Head of caudate nucleus (tissue), 42 donors: ENCODE data around the gene SLC2A5.
A peak's percentile ranks its signal among the peaks of the same experiment; 100 is the strongest.
"Not testable (repeated sequence)": the region's sequence is repeated elsewhere in the genome, so short reads cannot be mapped to it uniquely, and the experiment has no call there.

Experiments used
- DNase-seq, 42 donors: peaks; one replicate each; pipeline versions ENCODE4 v3.0.0 to v3.0.0-alpha.2; 2020 to 2021; ENCODE audit warnings: mixed read lengths in 7 of 42
- intact Hi-C: fragments of 100-400 bp; cut with DNase I; formaldehyde crosslinking; loops from one replicate; pipeline ENCODE4 v1.15.0; 2022

The SLC2A5 gene

DNA sequence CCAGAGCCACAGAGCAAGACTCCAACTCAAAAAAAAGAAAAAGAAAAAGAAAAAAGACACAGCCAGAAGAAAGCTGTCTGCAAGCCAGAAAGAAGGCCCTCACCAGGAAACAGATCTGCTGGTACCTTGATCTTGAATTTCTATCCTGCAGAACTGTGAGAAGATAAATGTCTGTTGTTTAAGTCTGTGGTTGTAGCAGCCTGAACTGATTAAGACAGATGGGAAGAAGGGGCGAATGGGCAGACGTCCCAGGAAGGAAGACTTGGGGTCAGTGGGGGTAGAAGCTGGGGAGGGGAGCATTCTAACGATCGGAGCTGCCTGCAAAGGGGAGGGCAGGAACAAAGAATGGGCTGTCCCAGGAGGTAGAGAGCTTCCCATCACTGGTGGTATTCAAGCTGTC lies 49.5 kb downstream of the SLC2A5 start:
- intact Hi-C loops: no loop called here
- DNase-seq: no peak

- intact Hi-C loops: no loop called here
- DNase-seq: no peak
These were observed 51.1 kb downstream of the SLC2A5 start for GRCh38 chr1:9018333-9018732.

DNA sequence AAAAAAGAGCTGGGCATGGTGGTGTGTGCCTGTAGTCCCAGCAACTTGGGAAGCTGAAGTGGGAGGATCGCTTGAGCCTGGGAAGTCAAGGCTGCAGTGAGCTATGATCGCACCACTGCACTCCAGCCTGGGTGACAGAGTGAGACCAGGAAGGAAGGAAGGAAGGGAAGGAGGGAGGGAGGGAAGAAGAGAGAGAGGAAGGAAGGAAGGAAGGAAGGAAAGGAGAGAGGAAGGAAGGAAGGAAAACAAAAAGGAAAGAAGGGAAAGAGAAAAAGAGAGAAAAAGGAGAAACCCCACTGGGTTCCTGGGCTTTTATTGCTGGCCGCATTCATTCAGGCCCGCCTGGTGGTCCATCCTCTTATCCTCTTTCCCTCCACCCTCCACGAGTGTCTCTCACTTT lies 53.0 kb downstream of the SLC2A5 start:
- intact Hi-C loops: no loop called here
- no peak for DNase-seq

DNA sequence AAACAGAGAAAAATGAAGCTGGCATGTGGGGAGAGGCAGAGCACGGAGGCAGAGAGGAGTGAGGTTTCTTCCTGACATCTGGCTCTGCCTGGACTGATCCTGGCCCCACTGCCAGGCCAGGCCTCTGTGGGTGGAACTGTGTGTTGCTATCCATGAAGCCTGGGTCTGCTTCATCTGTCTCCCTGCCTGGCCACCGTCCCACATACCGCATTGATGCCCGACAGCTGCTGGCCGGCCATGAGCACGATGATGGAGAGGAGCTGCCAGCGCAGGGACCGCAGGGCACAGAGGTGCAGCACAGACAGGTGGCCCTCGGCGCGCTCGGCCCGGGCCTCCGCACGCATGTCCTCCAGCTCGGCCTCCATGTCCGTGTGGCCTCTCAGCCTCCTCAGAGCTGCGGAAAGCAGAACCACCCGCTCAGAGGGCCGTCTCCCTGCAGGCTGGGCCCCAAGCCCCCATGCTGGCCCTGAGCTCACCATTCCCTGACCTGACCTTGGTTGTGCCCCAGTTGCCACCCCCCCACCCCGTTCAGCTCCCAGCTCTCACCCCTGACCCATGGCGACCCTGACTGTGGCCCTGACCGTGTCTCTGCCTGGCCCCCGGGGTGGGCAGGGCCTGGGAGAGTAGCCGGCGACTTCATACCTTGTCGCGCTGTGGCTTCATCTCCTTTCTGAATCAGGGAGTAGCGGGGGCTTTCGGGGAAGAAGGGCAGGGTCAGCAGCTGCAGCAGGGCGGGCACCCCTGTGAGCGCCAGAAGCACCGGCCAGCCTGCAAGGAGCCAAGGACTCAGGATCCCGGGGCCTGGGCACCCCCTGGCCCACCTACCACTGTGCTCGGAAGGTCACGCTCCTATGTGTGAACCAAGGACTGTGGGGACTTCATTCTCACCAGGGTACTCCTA lies 54.7 kb downstream of the SLC2A5 start:
- intact Hi-C loops: no loop called here
- DNase-seq: no peak

GRCh38 chr1:9013819-9014218 lies 55.6 kb downstream of the SLC2A5 start:
- DNase-seq: no peak
- intact Hi-C loops: no loop called here

DNA sequence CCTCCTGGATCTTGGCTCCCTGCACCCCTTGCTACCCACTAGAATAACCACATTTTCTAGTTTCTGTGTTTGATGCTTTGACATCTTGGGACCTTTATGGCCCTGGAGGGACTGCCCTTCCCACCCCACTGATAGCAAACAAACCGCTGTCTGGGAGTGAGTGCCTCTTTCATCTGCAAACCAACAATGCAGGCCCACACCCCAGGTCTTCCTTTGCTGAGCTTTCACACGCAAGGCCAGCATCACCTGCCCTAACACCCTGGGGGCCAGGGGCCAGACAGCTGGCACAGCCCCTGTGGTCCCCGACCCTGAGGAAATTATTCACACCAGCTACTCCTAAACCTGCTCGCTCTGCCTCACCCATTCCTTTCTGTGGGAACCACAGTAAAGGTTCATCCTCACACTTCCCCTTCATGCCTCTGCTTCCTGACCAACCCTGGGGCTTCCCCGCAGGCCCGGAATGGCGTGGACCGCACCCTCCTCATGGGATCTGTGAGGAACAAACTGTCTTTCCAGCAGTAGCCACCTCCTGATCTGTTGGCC lies 58.6 kb downstream of the SLC2A5 start:
- DNase-seq: no peak
- intact Hi-C loops: no loop called here

DNA sequence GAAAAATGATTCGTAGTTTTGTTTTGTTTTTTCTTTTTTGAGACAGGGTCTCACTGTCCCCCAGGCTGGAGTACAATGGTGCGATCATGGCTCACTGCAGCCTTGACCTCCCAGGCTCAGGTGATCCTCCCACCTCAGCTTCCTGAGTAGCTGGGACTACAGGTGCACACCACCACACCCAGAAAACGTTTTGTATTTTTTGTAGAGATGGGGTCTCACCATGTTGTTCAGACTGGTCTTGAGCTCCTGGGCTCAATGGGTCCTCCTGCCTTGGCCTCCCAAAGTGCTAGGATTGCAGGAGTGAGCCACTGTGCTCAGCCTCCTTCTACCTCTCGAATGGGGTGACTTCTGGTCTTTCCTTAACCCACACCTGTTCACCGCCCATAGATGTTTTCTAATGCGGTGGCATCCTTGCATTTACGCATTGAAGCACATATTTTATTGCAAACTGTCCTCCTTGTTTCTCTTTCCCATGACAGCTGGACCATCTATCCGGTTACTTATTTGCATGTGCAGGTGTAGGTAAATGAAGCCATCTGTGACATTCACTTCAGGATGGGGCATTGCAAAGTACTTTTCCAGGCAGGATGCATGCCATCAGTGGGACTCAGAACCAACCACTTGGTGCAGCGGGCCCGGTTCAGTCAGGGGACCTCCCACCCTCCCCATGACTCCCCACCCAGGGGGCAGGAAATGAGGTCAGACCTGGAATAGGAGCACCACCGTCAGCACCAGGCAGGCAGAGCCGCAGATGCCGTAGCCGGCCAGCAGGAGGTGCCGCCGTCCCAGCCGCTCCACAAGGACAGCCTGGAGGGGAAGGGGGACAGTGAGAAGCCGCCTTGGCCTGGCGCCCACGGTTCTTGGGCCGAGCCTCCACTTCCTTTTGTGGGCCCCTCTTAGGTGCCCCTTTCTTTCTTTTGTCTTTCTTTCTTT lies 59.7 kb downstream of the SLC2A5 start:
- intact Hi-C loops: no loop called here
- peak in 3 of 42 donors; percentile 4 to 26 (median 22) for DNase-seq

DNA sequence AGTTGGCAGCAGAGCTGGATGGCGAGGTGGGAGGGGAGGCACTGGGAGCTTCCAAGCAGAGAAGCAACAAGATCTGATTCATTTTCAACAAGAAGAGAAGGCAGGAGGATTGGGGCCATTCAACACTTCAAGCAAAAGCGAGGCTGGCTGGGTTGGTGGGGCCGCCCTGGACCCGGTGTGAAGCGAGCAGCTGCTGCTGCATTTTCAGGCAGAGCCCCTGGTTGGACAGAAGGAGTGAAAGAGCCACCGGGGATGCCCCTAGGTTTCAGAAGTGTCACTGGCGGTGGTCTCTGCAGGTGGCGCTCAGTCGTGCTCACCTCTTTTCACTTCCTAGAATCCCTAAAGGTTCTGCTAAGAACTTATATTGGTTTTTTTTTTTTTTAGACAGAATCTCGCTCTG lies 61.2 kb downstream of the SLC2A5 start:
- DNase-seq: no peak
- intact Hi-C loops: no loop called here

- no peak for DNase-seq
- intact Hi-C loops: no loop called here
These were observed 62.3 kb downstream of the SLC2A5 start for GRCh38 chr1:9006956-9007615.

GRCh38 chr1:9005395-9005708 lies 64.1 kb downstream of the SLC2A5 start:
- intact Hi-C loops: no loop called here
- DNase-seq: no peak

GRCh38 chr1:9004700-9005394 lies 64.6 kb downstream of the SLC2A5 start:
- intact Hi-C loops: no loop called here
- peak; percentile 77 to 94 (median 85) for DNase-seq

DNA sequence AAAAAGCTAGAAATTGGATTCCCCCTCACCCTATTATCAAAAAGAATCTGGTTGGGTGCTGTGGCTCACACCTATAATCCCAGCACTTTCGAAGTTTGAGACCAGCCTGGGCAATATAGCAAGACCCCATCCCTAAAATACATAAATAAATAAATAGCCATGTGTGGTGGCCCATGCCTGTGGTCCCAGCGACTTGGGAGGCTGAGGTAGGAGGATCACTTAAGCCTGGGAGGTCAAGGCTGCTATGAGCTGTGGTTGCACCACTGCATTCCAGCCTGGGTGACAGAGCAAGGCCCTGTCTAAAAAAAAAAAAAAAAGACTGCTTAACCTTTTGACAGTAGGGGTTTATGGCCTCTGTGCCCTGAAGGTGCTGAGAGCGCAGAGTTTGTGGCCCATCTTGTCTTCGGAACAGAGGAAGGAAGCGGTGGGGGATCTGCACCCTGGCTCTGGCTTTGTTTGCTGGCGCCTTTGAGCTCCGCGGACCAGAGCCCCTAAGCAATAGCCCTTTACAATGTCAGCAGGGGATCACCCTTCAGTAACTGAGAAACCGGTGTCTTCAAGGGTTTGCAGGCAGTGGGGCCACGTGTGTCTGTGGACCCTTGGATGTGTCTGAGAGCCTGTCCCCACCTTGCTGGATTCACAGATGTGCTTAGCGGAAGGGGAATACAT lies 65.3 kb downstream of the SLC2A5 start:
- no peak for DNase-seq
- intact Hi-C loops: no loop called here

DNA sequence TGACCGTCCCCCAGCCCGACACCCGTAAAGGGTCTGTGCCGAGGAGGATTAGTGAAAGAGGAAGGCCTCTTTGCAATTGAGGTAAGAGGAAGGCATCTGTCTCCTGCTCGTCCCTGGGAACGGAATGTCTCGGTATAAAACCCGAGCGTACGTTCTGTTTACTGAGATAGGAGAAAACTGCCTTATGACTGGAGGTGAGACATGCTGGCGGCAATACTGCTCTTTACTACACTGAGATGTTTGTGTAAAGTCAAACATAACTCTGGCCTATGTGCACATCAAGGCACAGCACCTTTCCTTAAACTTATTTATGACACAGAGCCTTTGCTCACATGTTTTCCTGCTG lies 67.2 kb downstream of the SLC2A5 start:
- intact Hi-C loops: not testable (repeated sequence)

DNA sequence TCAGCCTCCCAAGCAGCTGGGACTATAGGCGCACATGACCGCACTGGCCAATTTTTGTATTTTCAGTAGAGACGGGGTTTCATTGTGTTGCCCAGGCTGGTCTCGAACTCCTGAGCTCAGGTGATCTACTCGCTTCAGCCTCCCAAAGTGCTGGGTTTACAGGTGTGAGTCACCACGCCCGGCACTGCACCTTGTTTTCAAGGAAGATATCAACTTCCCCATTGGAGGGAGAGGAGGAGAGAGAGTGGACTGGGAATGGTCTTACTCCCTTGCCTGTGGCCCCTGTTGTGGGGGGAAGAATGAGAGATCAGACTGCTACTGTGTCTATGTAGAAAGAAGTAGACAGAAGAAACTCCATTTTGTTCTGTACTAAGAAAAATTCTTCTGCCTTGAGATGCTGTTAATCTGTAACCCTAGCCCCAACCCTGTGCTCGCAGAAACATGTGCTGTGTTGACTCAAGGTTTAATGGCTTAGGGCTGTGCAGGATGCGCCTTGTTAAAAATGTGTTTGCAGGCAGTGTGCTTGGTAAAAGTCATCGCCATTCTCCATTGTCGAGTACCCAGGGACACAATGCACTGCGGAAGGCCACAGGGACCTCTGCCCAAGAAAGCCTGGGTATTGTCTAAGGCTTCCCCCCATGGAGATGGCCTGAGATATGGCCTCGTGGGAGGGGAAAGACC lies 67.8 kb downstream of the SLC2A5 start:
- intact Hi-C loops, DNase-seq: not testable (repeated sequence)

More for the DNA sequence above, 67.2 kb downstream of the SLC2A5 start:
- DNase-seq: not testable (repeated sequence)

GRCh38 chr1:8993962-8994675 lies 75.3 kb downstream of the SLC2A5 start:
- intact Hi-C loops, DNase-seq: not testable (repeated sequence)

GRCh38 chr1:8992936-8993687 lies 76.3 kb downstream of the SLC2A5 start:
- intact Hi-C loops: no loop called here

More at GRCh38 chr1:8992936-8993687, 76.3 kb downstream of the SLC2A5 start:
- no peak for DNase-seq
